Measurements from ENCODE around the gene PCDH7.

DNA sequence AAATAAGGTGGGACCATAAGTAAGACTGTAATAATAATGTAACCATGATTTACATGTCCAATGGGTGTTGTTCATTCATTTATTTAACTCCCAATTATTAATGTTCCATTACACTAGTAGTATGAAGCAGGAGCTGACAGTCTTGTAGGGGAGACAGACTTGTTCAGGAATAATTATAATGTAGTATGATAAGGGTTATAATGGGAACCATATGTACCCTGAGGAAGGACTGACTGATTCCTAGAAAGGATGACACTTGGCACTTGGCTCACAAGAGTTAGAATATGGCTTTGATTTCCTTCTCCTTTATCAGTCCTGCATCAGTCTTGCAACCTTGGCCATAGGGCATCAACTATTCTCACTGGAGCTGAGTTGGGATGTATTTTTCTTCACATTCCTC lies 24.2 kb downstream of the PCDH7 start:
- TF ChIP-seq EZH2 (IDR thresholded peaks at IDR 0.05; ENCODE audit: borderline replicate concordance, low read length), result no peak
- TF ChIP-seq, protein P1, sequence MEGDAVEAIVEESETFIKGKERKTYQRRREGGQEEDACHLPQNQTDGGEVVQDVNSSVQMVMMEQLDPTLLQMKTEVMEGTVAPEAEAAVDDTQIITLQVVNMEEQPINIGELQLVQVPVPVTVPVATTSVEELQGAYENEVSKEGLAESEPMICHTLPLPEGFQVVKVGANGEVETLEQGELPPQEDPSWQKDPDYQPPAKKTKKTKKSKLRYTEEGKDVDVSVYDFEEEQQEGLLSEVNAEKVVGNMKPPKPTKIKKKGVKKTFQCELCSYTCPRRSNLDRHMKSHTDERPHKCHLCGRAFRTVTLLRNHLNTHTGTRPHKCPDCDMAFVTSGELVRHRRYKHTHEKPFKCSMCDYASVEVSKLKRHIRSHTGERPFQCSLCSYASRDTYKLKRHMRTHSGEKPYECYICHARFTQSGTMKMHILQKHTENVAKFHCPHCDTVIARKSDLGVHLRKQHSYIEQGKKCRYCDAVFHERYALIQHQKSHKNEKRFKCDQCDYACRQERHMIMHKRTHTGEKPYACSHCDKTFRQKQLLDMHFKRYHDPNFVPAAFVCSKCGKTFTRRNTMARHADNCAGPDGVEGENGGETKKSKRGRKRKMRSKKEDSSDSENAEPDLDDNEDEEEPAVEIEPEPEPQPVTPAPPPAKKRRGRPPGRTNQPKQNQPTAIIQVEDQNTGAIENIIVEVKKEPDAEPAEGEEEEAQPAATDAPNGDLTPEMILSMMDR (conservative IDR thresholded peaks at IDR 0.05 in 1 of 2, IDR thresholded peaks at IDR 0.05 in 1 of 2; ENCODE audit: extremely low read depth in 1 of 2, insufficient read depth in 1 of 2, low read depth in 1 of 2, low read length in 2 of 2), result no peak

All from mammary epithelial cell (primary cell).